GM04503 (cell line): ENCODE measurements around the gene CCDC85C.
"Not testable (repeated sequence)": the region's sequence is repeated elsewhere in the genome, so short reads cannot be mapped to it uniquely, and the experiment has no call there.

Experiments
- DNase-seq: peaks from one replicate; pipeline ENCODE4 v3.0.0-alpha.2; 2012; ENCODE audit warnings: low read depth

The CCDC85C gene

GRCh38 chr14:99603471-99604277, at the start of gene CCDC85C:
TSS of gene CCDC85C (minus strand) at chr14:99604207. CDS start at chr14:99603959, 248 bp downstream.
- no peak for DNase-seq

GRCh38 chr14:99651953-99652746, 48.1 kb upstream of the CCDC85C start:
- no peak for DNase-seq

GRCh38 chr14:99650189-99650588, 46.2 kb upstream of the CCDC85C start:
- no peak for DNase-seq

- DNase-seq: no peak
These were observed 45.6 kb upstream of the CCDC85C start for GRCh38 chr14:99649643-99650042.

- DNase-seq: no peak
These were observed 45.2 kb upstream of the CCDC85C start for GRCh38 chr14:99649219-99649618.

- no peak for DNase-seq
These were observed 44.2 kb upstream of the CCDC85C start for GRCh38 chr14:99648027-99648784.

- DNase-seq: no peak
These were observed 43.4 kb upstream of the CCDC85C start for GRCh38 chr14:99647411-99647810.

GRCh38 chr14:99645545-99646505, 41.8 kb upstream of the CCDC85C start:
- no peak for DNase-seq

- DNase-seq: no peak
These were observed 40.9 kb upstream of the CCDC85C start, which contains the start of gene HHIPL1 for GRCh38 chr14:99644723-99645544. TSS of gene HHIPL1 (plus strand) at chr14:99645129. CDS start at chr14:99645208, 79 bp downstream.

- no peak for DNase-seq
These were observed 40.1 kb upstream of the CCDC85C start for GRCh38 chr14:99644035-99644587.

GRCh38 chr14:99643343-99643742, 39.3 kb upstream of the CCDC85C start:
- DNase-seq: no peak

GRCh38 chr14:99642771-99643170, 38.8 kb upstream of the CCDC85C start:
- not testable (repeated sequence) for DNase-seq

- DNase-seq: no peak
These were observed 33.6 kb upstream of the CCDC85C start for GRCh38 chr14:99637624-99638023.

GRCh38 chr14:99636487-99636886, 32.5 kb upstream of the CCDC85C start:
- no peak for DNase-seq

- DNase-seq: no peak
These were observed 31.1 kb upstream of the CCDC85C start for GRCh38 chr14:99635116-99635515.

GRCh38 chr14:99634443-99634842, 30.4 kb upstream of the CCDC85C start:
- DNase-seq: no peak

- DNase-seq: no peak
These were observed 29.9 kb upstream of the CCDC85C start for GRCh38 chr14:99633918-99634317.

GRCh38 chr14:99633141-99633540, 29.1 kb upstream of the CCDC85C start:
- DNase-seq: no peak

- no peak for DNase-seq
These were observed 28.5 kb upstream of the CCDC85C start for GRCh38 chr14:99632410-99633035.
